HT-29 (cell line): ENCODE results near the gene BPIFA2. TPM values are rescaled to one million over a fixed set of nuclear protein-coding genes. Genes with fewer than 3 reads are reported as not detected.

Source experiments
- DNase-seq: peaks from one replicate; pipeline ENCODE4 v3.0.0-alpha.2; 2015; ENCODE audit warnings: low spot score
- total RNA-seq: library from RNA; depleted of rRNA; stranded (reverse); fragments of >200 nt; shearing (Covaris generic); gene quantifications from 2 replicates; pipeline ENCODE4 v1.2.3, GENCODE V29; 2014; rRNA removed

Gene BPIFA2
- total RNA-seq, 1 experiment from 2014 or later = not detected

- DNase-seq = no peak
Observed at GRCh38 chr20:33192912-33193501, 25.0 kb downstream of the BPIFA2 start.

- DNase-seq = no peak
Observed at GRCh38 chr20:33199026-33199425, 31.1 kb downstream of the BPIFA2 start.

- no peak for DNase-seq
Observed at GRCh38 chr20:33202451-33202850, 34.5 kb downstream of the BPIFA2 start.

GRCh38 chr20:33203444-33203843 is 35.5 kb downstream of the BPIFA2 start:
- DNase-seq = no peak

- peak; percentile 87 for DNase-seq
Observed at GRCh38 chr20:33209789-33210188, 41.8 kb downstream of the BPIFA2 start.

GRCh38 chr20:33210371-33210770 is 42.4 kb downstream of the BPIFA2 start:
- DNase-seq = no peak

- DNase-seq = peak; percentile 87
Observed at GRCh38 chr20:33211817-33212424, 44.0 kb downstream of the BPIFA2 start.

GRCh38 chr20:33217052-33217451 is 49.1 kb downstream of the BPIFA2 start, which contains the start of gene BPIFA3:
Gene BPIFA3, plus strand, starts transcription at chr20:33217352. Its CDS starts 185 bp downstream, at chr20:33217537.
- DNase-seq = no peak

GRCh38 chr20:33224399-33224798 is 56.4 kb downstream of the BPIFA2 start:
- DNase-seq = no peak

- DNase-seq = no peak
Observed at GRCh38 chr20:33229843-33230242, 61.9 kb downstream of the BPIFA2 start.

Other genes with a start within 250 kb of the BPIFA2 start
- gene SUN5, start 163.7 kb upstream of the BPIFA2 start, total RNA-seq = not detected in 2 replicates
- not detected in 2 replicates for gene BPIFB2, start 160.5 kb upstream of the BPIFA2 start, total RNA-seq
- gene BPIFB6, start 136.5 kb upstream of the BPIFA2 start, total RNA-seq = not detected in 2 replicates
- not detected in 2 replicates for gene BPIFB3, start 114.3 kb upstream of the BPIFA2 start, total RNA-seq
- gene BPIFB4, start 88.5 kb upstream of the BPIFA2 start, total RNA-seq = not detected in 2 replicates
- gene BPIFA3, start 49.2 kb downstream of the BPIFA2 start, total RNA-seq = not detected in 2 replicates
- gene BPIFA1, start 67.8 kb downstream of the BPIFA2 start, total RNA-seq = not detected in 2 replicates
- not detected in 2 replicates for gene BPIFB1, start 115.1 kb downstream of the BPIFA2 start, total RNA-seq
- 34.4 and 39.3 TPM in 2 replicates for gene CDK5RAP1, start 233.4 kb downstream of the BPIFA2 start, total RNA-seq